Loucy (cell line): ENCODE data around the gene LRRTM1.

ENCODE experiments used
- CTCF ChIP-seq: fragments of 200-600 bp; sonication (generic); conservative IDR thresholded peaks from 2 replicates; pipeline ENCODE4 v1.5.1; 2014; ENCODE audit warnings: mild to moderate bottlenecking, antibody characterized with exemption, low read length
- EZH2phosphoT487 ChIP-seq: fragments of 200-600 bp; IDR thresholded peaks from 2 replicates; pipeline ENCODE4 v1.6.1; 2018; ENCODE audit warnings: antibody characterized with exemption, mild to moderate bottlenecking, moderate library complexity, borderline replicate concordance

GRCh38 chr2:80258793-80259192 is 45.8 kb downstream of the LRRTM1 start:
- no peak for TF ChIP-seq CTCF
- TF ChIP-seq EZH2phosphoT487 = no peak
